Activated naive CD4-positive, alpha-beta T cell (primary cell): ENCODE measurements around the gene RETN.
A peak's percentile ranks its signal among the peaks of the same experiment; 100 is the strongest.

ENCODE experiments used
- DNase-seq, 4 experiments: peaks; one replicate each; lab custom pipeline; 2025; lab: John Stamatoyannopoulos, UW

Gene RETN

GRCh38 chr19:7658219-7658686 lies 10.6 kb upstream of the RETN start:
- no peak for DNase-seq

- no peak for DNase-seq
Measured at GRCh38 chr19:7661744-7662538, 6.9 kb upstream of the RETN start.

- DNase-seq = no peak
Measured at GRCh38 chr19:7662657-7663056, 6.2 kb upstream of the RETN start.

GRCh38 chr19:7663706-7664105 lies 5.1 kb upstream of the RETN start:
- DNase-seq = no peak

- no peak for DNase-seq
Measured at GRCh38 chr19:7665076-7665475, 3.8 kb upstream of the RETN start.

GRCh38 chr19:7669641-7670040 lies 792 bp downstream of the RETN start:
- DNase-seq = no peak

GRCh38 chr19:7670150-7670783 lies 1.4 kb downstream of the RETN start:
- peak in 1 of 4 experiments; percentile 13 for DNase-seq

- no peak for DNase-seq
Measured at GRCh38 chr19:7670790-7671189, 1.9 kb downstream of the RETN start.

GRCh38 chr19:7672522-7672921 lies 3.7 kb downstream of the RETN start:
- no peak for DNase-seq

GRCh38 chr19:7674010-7675005 lies 5.5 kb downstream of the RETN start:
- DNase-seq = no peak

GRCh38 chr19:7676376-7676775 lies 7.5 kb downstream of the RETN start:
- no peak for DNase-seq

- no peak for DNase-seq
Measured at GRCh38 chr19:7676854-7677253, 8.0 kb downstream of the RETN start, which contains the start of gene MCEMP1. Gene MCEMP1, plus strand, starts transcription at chr19:7677090. Its CDS starts 31 bp downstream, at chr19:7677121.

- DNase-seq = no peak
Measured at GRCh38 chr19:7677669-7678311, 8.9 kb downstream of the RETN start.

GRCh38 chr19:7678971-7679751 lies 10.3 kb downstream of the RETN start:
- peak; percentile 26 to 53 (median 38) for DNase-seq

- no peak for DNase-seq
Measured at GRCh38 chr19:7679771-7680605, 11.1 kb downstream of the RETN start.

GRCh38 chr19:7680606-7681339 lies 11.9 kb downstream of the RETN start, which contains the start of gene TRAPPC5:
Gene TRAPPC5, plus strand, starts transcription at chr19:7680833. Its CDS starts 1,421 bp downstream, at chr19:7682254.
- peak; percentile 66 to 88 (median 72) for DNase-seq

- DNase-seq = peak; percentile 43 to 73 (median 64)
Measured at GRCh38 chr19:7681340-7682174, 12.7 kb downstream of the RETN start.
